K562 (cell line): ENCODE results near the gene TTC39A. TPM values are rescaled to one million over a fixed set of nuclear protein-coding genes. Genes with fewer than 3 reads are reported as not detected.

Experiments
- ATAC-seq: fragments of 200-7000 bp; cut with Tn5 transposase; 3 replicates; pipeline ENCODE4 v1.9.1; 2020; ENCODE audit warnings: moderate library complexity
- BruUV-seq: library from RNA; stranded (reverse); fragments of 400-500 nt; replicated peaks from 2 replicates; lab custom pipeline; 2021; lab: Mats Ljungman, UMichigan
- CTCF ChIA-PET: fragments of 300-600 bp; formaldehyde crosslinking; extraction: SDS; loops from one replicate; lab custom pipeline; 2021; ENCODE audit warnings: low intra/inter-chr PET ratio; lab: Yijun Ruan, JAX
- POLR2A ChIA-PET: fragments of 300-600, 350-650 bp; sonication (Branson Sonifier 250); formaldehyde crosslinking; extraction: SDS; loops from one replicate; lab custom pipeline; 2021; ENCODE audit warnings: antibody characterized with exemption, inconsistent platforms; lab: Yijun Ruan, JAX
- DNase-seq, 4 experiments: peaks; one replicate each; pipeline versions ENCODE4 v3.0.0 to v3.0.0-alpha.2; 2011 to 2018; ENCODE audit warnings: low spot score in 3 of 4, mixed read lengths in 3 of 4; ENCODE audit errors: extremely low read depth in 1 of 4
- FAIRE-seq: peaks from 2 replicates; lab custom pipeline; 2011; peaks lifted over from hg19 to GRCh38; lab: Jason Lieb, UNC
- H2AFZ ChIP-seq: 2 replicates; pipeline ENCODE4 v1.6.0; 2011; ENCODE audit warnings: low read depth, low read length, control low read depth, inconsistent platforms
- H3K27ac ChIP-seq: fragments of 200-600 bp; 3 replicates; pipeline ENCODE4 v1.8.0; 2011; ENCODE audit warnings: low read depth, mild to moderate bottlenecking, control low read depth, inconsistent platforms, low read length, moderate library complexity, mixed read lengths; ENCODE audit errors: extremely low read depth
- H3K27me3 ChIP-seq, 2 experiments: fragments of 300-600 bp in 1 of 2; 2 replicates in 1 of 2; 3 replicates in 1 of 2; pipeline versions ENCODE4 v1.6.0 to v1.8.0; 2011; ENCODE audit warnings: inconsistent platforms in 2 of 2, low read length in 2 of 2, mild to moderate bottlenecking in 1 of 2, mixed read lengths in 1 of 2, moderate library complexity in 1 of 2; ENCODE audit not compliant: control insufficient read depth in 2 of 2, insufficient read depth in 2 of 2
- H3K36me3 ChIP-seq: fragments of 300-600 bp; 3 replicates; pipeline ENCODE4 v1.8.0; 2011; ENCODE audit warnings: mild to moderate bottlenecking, low read length, inconsistent platforms; ENCODE audit not compliant: control insufficient read depth, insufficient read depth
- H3K4me1 ChIP-seq, 2 experiments: fragments of 200-600 bp in 1 of 2; replicated peaks in 1 of 2; 2 replicates in 1 of 2; 3 replicates in 1 of 2; pipeline versions ENCODE4 v1.5.1 to v1.8.0; 2011; ENCODE audit warnings: inconsistent platforms in 2 of 2, low read length in 2 of 2, mild to moderate bottlenecking in 1 of 2, mixed read lengths in 1 of 2, moderate library complexity in 1 of 2; ENCODE audit not compliant: control insufficient read depth in 2 of 2, insufficient read depth in 2 of 2
- H3K4me2 ChIP-seq: 2 replicates; pipeline ENCODE4 v1.6.1; 2011; ENCODE audit warnings: low read length, control low read depth, inconsistent platforms, mixed read lengths; ENCODE audit not compliant: insufficient read depth
- H3K4me3 ChIP-seq: fragments of 200-600 bp; sonication (generic), shearing (Covaris generic); 2 replicates; pipeline ENCODE4 v1.5.1; 2016; ENCODE audit warnings: control low read depth, inconsistent platforms
- H3K79me2 ChIP-seq: fragments of 200-600 bp; 3 replicates; pipeline ENCODE4 v1.8.0; 2011; ENCODE audit warnings: low read length, inconsistent platforms; ENCODE audit not compliant: control insufficient read depth, insufficient read depth
- H3K9ac ChIP-seq, 2 experiments: 2 replicates each; pipeline versions ENCODE4 v1.6.0 to v1.6.1; 2011; ENCODE audit warnings: low read depth in 2 of 2, low read length in 2 of 2, control low read depth in 1 of 2, inconsistent platforms in 1 of 2, mild to moderate bottlenecking in 1 of 2, mixed read lengths in 1 of 2; ENCODE audit not compliant: insufficient read depth in 1 of 2
- H3K9me1 ChIP-seq: one replicate; pipeline ENCODE4 v1.6.0; 2011; ENCODE audit warnings: inconsistent platforms, mild to moderate bottlenecking, low read length, moderate library complexity; ENCODE audit not compliant: control insufficient read depth, insufficient read depth
- H3K9me3 ChIP-seq: replicated peaks from 2 replicates; pipeline ENCODE4 v1.5.1; 2011; ENCODE audit warnings: low read depth, low read length, inconsistent platforms; ENCODE audit not compliant: control insufficient read depth, insufficient read depth
- H4K20me1 ChIP-seq: replicated peaks from 2 replicates; pipeline ENCODE4 v1.6.1; 2011; ENCODE audit warnings: low read length, inconsistent platforms, mixed read lengths; ENCODE audit not compliant: control insufficient read depth, insufficient read depth
- BMI1 ChIP-seq: fragments of 150-350 bp; IDR thresholded peaks from 2 replicates; pipeline ENCODE4 v1.6.1; 2014; ENCODE audit warnings: low read length
- NCOA6 ChIP-seq: fragments of 450-650 bp; IDR thresholded peaks from 2 replicates; pipeline ENCODE4 v1.6.1; 2017; ENCODE audit warnings: mild to moderate bottlenecking
- WGBS: fragments of 100-300 bp; shearing (Covaris generic); methylation state at CpG from one replicate; pipeline ENCODE4 v1.1.6; 2016; ENCODE audit warnings: low coverage, mixed read lengths; ENCODE audit not compliant: insufficient coverage; ENCODE audit errors: missing lambda C conversion rate; 5-methylcytosine and 5-hydroxymethylcytosine counted together
- in situ Hi-C: fragments of 300-500 bp; cut with MboI; formaldehyde crosslinking; loops from 4 replicates; pipeline ENCODE4 v1.15.0; 2018; ENCODE audit warnings: inconsistent platforms, mixed read lengths
- intact Hi-C: fragments of 100-400 bp; cut with micrococcal nuclease; formaldehyde crosslinking; loops from 2 replicates; pipeline ENCODE4 v1.14.2; 2022
- polyA plus RNA-seq, 8 experiments: library from polyadenylated mRNA; depleted of rRNA in 4 of 8; stranded (reverse) in 5 of 8; unstranded in 3 of 8; fragments of >200 nt; fragmentation: Nextera tagmentation in 2 of 8; fragmentation: Illumina TruSeq in 1 of 8; extraction: Ambion mirVana in 2 of 8; extraction: Trizol in 1 of 8; gene quantifications; 2 replicates each; pipeline versions ENCODE4 v1.2.1 to v1.2.3, GENCODE V29; 2011 to 2014; ENCODE audit warnings: inconsistent platforms in 1 of 8, missing spikeins in 1 of 8
- total RNA-seq, 7 experiments: library from RNA; depleted of rRNA in 6 of 7; stranded (reverse); fragments of >200 nt in 6 of 7; fragmentation: Illumina TruSeq in 2 of 7; extraction: Trizol in 2 of 7; gene quantifications; 2 replicates each; pipeline versions ENCODE4 v1.2.1 to v1.2.3, GENCODE V29; 2011 to 2021; ENCODE audit warnings: low replicate concordance in 1 of 7
- TF ChIP-seq, protein P1 (sequence below): fragments of 450-650 bp; IDR thresholded peaks from one replicate; pipeline ENCODE4 v1.6.1; 2018; ENCODE audit warnings: mild to moderate bottlenecking, moderate library complexity; ENCODE audit not compliant: partially characterized antibody
- TF ChIP-seq, protein P2 (sequence below): fragments of 450-650 bp; IDR thresholded peaks from 2 replicates; pipeline ENCODE4 v1.6.1; 2016; ENCODE audit warnings: low read depth

Gene TTC39A
- total and polyA plus RNA-seq, 9 of the 15 experiments (the other 6 are each of a cell fraction or from before 2014, with no cell fraction given), result 0.18 to 0.82 (median 0.35) TPM

DNA sequence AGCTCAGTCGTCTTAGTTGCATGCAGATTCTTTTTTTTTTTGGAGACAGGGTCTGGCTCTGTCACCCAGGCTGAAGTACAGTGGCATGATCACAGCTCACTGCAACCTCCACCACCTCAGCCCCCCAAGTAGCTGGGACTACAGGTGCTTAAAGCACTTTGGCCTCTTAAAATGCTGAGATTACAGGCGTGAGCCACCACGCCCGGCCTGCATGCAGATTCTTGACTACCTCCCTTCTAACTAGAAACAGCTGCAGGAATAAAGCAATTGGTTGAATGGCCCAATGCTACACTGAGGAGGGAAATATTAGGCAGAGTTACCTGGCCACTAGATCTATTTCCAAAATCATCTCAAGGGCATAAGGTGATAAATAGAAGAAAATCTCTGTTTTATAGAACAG lies 29.5 kb upstream of the TTC39A start:
- FAIRE-seq (no peak), ATAC-seq (no peak), DNase-seq (no peak)
- Histone ChIP-seq H3K4me2 (no peak overlapping the region), H3K4me1 (no peaks in the 10 kb centered on the region), H3K9me3 (no peaks in the 10 kb centered on the region), H3K27me3 (no peaks in the 10 kb centered on the region), H3K27ac (no peak overlapping the region), H3K9me1 (no peaks in the 10 kb centered on the region), H2AFZ (no peak overlapping the region), H4K20me1 (no peaks in the 10 kb centered on the region), H3K79me2 (no peaks in the 10 kb centered on the region), H3K9ac (no peak overlapping the region), H3K4me3 (no peak overlapping the region), H3K36me3 (peaks cover 55% of the 10 kb centered on the region)
- BruUV-seq, result no TSS peak
- in situ Hi-C loops, result no loop called here
- TF ChIP-seq, protein P1, sequence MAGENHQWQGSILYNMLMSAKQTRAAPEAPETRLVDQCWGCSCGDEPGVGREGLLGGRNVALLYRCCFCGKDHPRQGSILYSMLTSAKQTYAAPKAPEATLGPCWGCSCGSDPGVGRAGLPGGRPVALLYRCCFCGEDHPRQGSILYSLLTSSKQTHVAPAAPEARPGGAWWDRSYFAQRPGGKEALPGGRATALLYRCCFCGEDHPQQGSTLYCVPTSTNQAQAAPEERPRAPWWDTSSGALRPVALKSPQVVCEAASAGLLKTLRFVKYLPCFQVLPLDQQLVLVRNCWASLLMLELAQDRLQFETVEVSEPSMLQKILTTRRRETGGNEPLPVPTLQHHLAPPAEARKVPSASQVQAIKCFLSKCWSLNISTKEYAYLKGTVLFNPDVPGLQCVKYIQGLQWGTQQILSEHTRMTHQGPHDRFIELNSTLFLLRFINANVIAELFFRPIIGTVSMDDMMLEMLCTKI, result no peak
- TF ChIP-seq, protein P2, sequence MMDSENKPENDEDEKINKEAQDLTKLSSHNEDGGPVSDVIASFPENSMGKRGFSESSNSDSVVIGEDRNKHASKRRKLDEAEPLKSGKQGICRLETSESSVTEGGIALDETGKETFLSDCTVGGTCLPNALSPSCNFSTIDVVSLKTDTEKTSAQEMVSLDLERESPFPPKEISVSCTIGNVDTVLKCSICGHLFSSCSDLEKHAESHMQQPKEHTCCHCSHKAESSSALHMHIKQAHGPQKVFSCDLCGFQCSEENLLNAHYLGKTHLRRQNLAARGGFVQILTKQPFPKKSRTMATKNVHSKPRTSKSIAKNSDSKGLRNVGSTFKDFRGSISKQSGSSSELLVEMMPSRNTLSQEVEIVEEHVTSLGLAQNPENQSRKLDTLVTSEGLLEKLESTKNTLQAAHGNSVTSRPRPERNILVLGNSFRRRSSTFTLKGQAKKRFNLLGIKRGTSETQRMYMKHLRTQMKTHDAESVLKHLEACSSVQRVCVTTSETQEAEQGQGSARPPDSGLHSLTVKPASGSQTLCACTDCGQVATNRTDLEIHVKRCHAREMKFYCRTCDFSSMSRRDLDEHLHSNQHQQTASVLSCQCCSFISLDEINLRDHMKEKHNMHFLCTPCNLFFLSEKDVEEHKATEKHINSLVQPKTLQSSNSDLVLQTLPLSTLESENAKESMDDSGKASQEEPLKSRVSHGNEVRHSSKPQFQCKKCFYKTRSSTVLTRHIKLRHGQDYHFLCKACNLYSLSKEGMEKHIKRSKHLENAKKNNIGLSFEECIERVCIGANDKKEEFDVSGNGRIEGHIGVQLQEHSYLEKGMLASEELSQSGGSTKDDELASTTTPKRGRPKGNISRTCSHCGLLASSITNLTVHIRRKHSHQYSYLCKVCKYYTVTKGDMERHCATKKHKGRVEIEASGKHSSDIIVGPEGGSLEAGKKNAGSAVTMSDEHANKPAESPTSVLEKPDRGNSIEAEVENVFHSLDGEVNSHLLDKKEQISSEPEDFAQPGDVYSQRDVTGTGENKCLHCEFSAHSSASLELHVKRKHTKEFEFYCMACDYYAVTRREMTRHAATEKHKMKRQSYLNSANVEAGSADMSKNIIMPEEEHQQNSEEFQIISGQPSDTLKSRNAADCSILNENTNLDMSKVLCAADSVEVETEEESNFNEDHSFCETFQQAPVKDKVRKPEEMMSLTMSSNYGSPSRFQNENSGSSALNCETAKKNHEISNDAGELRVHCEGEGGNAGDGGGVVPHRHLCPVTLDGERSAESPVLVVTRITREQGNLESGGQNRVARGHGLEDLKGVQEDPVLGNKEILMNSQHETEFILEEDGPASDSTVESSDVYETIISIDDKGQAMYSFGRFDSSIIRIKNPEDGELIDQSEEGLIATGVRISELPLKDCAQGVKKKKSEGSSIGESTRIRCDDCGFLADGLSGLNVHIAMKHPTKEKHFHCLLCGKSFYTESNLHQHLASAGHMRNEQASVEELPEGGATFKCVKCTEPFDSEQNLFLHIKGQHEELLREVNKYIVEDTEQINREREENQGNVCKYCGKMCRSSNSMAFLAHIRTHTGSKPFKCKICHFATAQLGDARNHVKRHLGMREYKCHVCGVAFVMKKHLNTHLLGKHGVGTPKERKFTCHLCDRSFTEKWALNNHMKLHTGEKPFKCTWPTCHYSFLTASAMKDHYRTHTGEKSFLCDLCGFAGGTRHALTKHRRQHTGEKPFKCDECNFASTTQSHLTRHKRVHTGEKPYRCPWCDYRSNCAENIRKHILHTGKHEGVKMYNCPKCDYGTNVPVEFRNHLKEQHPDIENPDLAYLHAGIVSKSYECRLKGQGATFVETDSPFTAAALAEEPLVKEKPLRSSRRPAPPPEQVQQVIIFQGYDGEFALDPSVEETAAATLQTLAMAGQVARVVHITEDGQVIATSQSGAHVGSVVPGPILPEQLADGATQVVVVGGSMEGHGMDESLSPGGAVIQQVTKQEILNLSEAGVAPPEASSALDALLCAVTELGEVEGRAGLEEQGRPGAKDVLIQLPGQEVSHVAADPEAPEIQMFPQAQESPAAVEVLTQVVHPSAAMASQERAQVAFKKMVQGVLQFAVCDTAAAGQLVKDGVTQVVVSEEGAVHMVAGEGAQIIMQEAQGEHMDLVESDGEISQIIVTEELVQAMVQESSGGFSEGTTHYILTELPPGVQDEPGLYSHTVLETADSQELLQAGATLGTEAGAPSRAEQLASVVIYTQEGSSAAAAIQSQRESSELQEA, result no peak
- no peak for TF ChIP-seq NCOA6
- TF ChIP-seq BMI1, result no peak
- ChIA-PET POLR2A (interaction anchor here (0.6 kb wide), 1 partner anchor 13 kb away, joined by 4 read pairs; no protein-coding TSS in a partner anchor), CTCF (no interaction called here)
- intact Hi-C loops, result no loop called here
- WGBS, result 88% methylated on average over 4 of the region's 4 CpGs
